ENCODE results near the gene GPR137B.
"Not testable (repeated sequence)": the region's sequence is repeated elsewhere in the genome, so short reads cannot be mapped to it uniquely, and the experiment has no call there.

Gene GPR137B

DNA sequence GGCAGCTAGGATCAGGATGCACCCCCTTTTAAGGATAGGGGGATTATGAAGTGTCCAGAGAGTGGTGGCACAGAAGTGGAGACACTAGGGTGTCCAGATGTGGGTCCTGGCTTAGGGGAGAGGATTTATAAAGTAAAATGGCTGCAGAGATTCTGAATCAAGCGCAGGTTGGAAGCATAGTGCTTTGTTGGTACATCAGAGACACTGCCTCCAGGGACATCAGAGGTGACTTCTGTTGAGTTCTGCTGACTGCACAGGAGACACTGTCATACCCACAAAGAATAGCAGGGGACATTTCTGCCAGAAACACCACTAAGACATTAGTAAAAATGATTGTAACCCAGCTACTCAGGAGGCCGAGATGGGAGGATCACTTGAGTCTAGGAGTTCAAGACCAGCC is 16.4 kb downstream of the GPR137B start:
- DNase-seq (ENCODE audit: low spot score) = no peak
- TF ChIP-seq, protein P1, sequence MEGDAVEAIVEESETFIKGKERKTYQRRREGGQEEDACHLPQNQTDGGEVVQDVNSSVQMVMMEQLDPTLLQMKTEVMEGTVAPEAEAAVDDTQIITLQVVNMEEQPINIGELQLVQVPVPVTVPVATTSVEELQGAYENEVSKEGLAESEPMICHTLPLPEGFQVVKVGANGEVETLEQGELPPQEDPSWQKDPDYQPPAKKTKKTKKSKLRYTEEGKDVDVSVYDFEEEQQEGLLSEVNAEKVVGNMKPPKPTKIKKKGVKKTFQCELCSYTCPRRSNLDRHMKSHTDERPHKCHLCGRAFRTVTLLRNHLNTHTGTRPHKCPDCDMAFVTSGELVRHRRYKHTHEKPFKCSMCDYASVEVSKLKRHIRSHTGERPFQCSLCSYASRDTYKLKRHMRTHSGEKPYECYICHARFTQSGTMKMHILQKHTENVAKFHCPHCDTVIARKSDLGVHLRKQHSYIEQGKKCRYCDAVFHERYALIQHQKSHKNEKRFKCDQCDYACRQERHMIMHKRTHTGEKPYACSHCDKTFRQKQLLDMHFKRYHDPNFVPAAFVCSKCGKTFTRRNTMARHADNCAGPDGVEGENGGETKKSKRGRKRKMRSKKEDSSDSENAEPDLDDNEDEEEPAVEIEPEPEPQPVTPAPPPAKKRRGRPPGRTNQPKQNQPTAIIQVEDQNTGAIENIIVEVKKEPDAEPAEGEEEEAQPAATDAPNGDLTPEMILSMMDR (IDR thresholded peaks at IDR 0.05; ENCODE audit: extremely low read depth, missing control alignments) = no peak

DNA sequence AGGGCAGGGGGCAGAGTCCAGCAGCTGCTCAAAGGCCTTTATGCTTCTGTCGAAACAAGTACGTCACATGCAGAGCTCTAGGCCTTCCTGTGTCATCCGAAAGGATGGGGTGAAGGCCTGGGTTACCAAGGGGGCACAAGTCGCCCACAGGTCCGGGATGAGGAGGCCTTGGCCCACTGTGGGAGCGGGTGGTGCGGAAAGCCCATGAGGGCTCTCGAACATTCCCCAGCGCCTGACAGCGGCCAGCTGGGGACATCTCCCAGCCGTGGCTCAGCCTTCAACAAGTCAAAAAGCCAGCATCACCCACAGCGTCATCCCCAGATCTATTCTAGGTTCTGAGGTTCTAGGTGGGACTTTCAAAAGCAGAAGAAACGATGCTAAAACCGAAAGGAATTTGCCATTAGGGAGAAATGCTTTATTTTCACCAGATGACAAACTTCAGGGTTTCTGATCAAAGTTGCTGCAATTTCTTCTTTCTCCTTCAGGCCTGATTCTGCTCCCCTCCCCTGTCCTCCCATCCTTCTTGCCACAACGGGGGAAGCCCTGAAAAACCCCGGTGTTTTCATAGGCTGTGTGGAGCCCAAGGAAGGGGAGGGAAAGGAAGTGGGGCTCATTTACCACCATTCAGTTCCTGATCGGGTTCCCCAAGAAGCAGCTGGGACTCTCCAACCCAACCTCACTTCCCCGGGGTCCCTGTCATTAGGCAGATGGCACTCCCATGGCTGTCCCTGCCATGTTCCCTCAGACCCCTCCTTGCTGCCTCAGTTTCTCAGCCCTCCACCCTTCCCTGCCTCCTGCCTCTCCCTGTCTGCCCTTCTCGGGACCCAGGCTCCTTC is 17.6 kb downstream of the GPR137B start:
- peak; percentile 82 for DNase-seq (ENCODE audit: low spot score)
- TF ChIP-seq, protein P1 (IDR thresholded peaks at IDR 0.05; ENCODE audit: extremely low read depth, missing control alignments) = no peak

DNA sequence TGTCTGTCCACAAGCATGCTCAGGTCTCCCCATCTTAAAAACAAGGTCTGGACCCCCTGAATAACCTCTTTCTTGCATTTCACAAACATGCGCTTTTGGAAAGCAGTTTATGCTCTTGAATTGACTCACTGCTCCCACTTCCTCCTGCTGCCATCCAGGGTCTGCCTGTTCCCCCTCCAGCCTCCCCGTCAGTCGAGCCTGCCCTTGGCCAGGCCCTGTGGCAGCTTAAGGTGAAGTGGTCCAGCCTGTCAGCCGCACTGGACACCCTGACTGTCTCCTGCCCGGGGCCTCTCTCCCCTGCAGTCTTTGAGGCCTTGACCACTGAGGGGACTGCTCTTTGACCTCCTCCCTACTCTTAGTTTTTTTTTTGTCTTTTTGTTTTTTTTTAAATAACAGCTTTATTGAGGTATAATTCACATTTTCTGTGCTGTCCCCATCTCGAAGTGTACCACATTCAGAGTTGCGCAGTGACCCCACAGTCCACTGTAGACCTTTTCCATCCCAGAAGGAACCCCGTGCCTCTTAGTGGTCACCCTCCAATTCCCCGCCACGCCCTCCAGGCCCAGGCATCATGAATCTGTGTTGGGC is 18.3 kb downstream of the GPR137B start:
- TF ChIP-seq, protein P1 (IDR thresholded peaks at IDR 0.05; ENCODE audit: extremely low read depth, missing control alignments) = no peak
- peak; percentile 36 for DNase-seq (ENCODE audit: low spot score)

DNA sequence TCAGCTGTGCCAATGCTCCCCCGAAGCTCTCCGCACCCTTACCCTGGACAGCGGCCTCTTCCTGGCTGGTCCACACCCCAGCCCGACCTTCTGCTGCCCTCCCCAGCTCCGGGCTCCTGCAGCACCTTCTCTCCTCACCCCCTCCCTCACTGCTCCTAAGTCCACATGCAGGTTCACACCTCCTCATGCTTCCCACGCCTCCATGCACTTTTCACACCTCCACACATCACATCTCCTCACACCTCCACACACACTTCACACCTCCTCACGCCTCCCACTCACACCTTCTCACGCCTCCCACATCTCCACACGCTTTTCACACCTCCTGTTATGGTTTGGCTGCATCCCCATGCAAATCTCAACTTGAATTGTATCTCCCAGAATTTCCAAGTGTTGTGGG is 18.9 kb downstream of the GPR137B start:
- TF ChIP-seq, protein P1 (IDR thresholded peaks at IDR 0.05; ENCODE audit: extremely low read depth, missing control alignments) = no peak
- DNase-seq (ENCODE audit: low spot score) = no peak

DNA sequence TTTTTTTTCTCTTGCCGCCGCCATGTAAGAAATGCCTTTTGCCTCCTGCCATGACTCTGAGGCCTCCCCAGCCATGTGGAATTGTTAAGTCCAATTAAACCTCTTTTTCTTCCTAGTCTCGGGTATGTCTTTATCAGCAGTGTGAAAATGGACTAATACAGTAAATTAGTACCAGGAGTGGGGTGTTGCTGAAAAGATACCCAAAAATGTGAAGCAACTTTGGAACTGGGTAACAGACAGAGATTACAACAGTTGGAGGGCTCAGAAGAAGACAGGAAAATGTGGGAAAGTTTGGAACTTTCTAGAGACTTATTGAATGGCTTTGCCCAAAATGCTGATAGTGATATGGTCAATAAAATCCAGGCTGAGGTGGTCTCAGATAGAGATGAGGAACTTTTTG is 19.4 kb downstream of the GPR137B start:
- DNase-seq (ENCODE audit: low spot score) = not testable (repeated sequence)

DNA sequence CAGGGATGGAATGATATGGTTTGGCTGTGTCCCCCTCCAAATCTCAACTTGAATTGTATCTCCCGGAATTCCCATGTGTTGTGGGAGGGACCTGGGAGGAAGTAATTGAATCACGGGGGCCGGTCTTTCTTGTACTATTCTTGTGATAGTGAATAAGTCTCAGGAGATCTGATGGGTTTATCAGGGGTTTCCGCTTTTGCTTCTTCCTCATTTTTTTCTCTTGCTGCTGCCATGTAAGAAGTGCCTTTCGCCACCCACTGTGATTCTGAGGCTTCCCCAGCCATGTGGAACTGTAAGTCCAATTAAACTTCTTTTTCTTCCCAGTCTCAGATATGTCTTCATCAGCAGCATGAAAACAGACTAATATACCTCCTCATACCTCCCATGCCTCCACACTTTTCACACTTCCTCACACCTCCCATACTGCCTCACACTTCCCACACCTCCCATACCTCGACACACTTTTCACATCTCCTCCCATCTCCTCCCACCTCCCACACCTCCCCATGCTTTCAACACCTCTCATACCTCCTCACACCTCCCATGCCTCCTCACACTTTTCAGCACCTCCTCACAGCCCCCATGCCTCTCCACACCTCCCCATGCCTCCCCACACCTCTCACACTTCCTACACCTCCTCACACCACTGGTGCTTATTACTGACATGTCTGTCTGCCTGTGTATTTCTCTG is 21.3 kb downstream of the GPR137B start:
- DNase-seq (ENCODE audit: low spot score) = no peak
- TF ChIP-seq, protein P1 (IDR thresholded peaks at IDR 0.05; ENCODE audit: extremely low read depth, missing control alignments) = no peak

DNA sequence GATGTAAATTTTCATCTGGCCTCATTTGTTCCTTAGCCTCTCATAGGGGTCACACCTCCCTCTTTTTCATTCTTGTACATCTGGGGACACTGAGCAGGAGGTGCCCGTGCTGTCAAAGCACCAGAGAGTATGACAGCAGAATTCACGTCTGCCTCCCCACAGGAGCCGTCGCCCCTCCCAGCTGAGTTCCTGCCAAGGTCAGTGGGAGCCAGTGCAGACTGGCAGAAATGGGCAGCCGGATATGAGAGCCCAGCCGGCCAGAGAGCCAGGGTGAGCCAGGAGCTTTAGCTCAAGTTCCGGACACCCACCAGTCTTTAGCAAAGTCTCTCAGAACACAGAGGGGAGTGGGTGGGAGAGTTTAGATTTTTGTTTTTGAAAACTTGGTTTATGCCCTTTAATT is 21.9 kb downstream of the GPR137B start:
- TF ChIP-seq, protein P1 (IDR thresholded peaks at IDR 0.05; ENCODE audit: extremely low read depth, missing control alignments) = no peak
- DNase-seq (ENCODE audit: low spot score) = no peak
